Muscle layer of colon (tissue), 2 donors: Measurements from ENCODE around the gene DPF3.

Experiments
- H3K27ac ChIP-seq: one replicate; pipeline ENCODE4 v1.7.0; 2013; ENCODE audit warnings: low read depth, mild to moderate bottlenecking, low read length, moderate library complexity
- H3K27me3 ChIP-seq, 2 donors: one replicate each; pipeline ENCODE4 v1.7.0; 2013; ENCODE audit warnings: low read length in 2 of 2, mild to moderate bottlenecking in 2 of 2; ENCODE audit not compliant: insufficient read depth in 2 of 2, control insufficient read depth in 1 of 2
- H3K36me3 ChIP-seq: one replicate; pipeline ENCODE4 v1.7.0; 2013; ENCODE audit warnings: mild to moderate bottlenecking, low read length; ENCODE audit not compliant: insufficient read depth
- H3K4me1 ChIP-seq: one replicate; pipeline ENCODE4 v1.7.0; 2013; ENCODE audit warnings: mild to moderate bottlenecking, low read length; ENCODE audit not compliant: insufficient read depth
- H3K4me3 ChIP-seq, 2 donors: one replicate each; pipeline ENCODE4 v1.7.0; 2013; ENCODE audit warnings: low read length in 2 of 2, low read depth in 1 of 2, mild to moderate bottlenecking in 1 of 2, moderate library complexity in 1 of 2
- H3K9ac ChIP-seq: one replicate; pipeline ENCODE4 v1.7.0; 2013; ENCODE audit warnings: low read length
- H3K9me3 ChIP-seq: one replicate; pipeline ENCODE4 v1.7.0; 2013; ENCODE audit warnings: mild to moderate bottlenecking, low read length
- donor health status: abdominal sarcoma.
- donor health status: Adenocarcinoma of cecum.

The DPF3 gene

GRCh38 chr14:72810201-72810600, 83.7 kb downstream of the DPF3 start:
- H3K36me3 ChIP-seq = no peaks in the 10 kb centered on the region
- no peaks in the 10 kb centered on the region for H3K9me3 ChIP-seq
- H3K4me3 ChIP-seq = no peak overlapping the region
- no peak overlapping the region for H3K27ac ChIP-seq
- no peak overlapping the region for H3K9ac ChIP-seq
- H3K27me3 ChIP-seq = no peaks in the 10 kb centered on the region
- H3K4me1 ChIP-seq = peaks cover 13% of the 10 kb centered on the region

- H3K27ac ChIP-seq = no peak overlapping the region
Measured at GRCh38 chr14:72809063-72809462, 84.8 kb downstream of the DPF3 start.

GRCh38 chr14:72808564-72808963, 85.3 kb downstream of the DPF3 start:
- no peak overlapping the region for H3K4me3 ChIP-seq
- H3K27me3 ChIP-seq = no peaks in the 10 kb centered on the region
- H3K9ac ChIP-seq = no peak overlapping the region
- H3K9me3 ChIP-seq = no peaks in the 10 kb centered on the region
- peaks cover 13% of the 10 kb centered on the region for H3K4me1 ChIP-seq
- peak overlapping the region; percentile 25 for H3K27ac ChIP-seq
- H3K36me3 ChIP-seq = no peaks in the 10 kb centered on the region

More at GRCh38 chr14:72809063-72809462, 84.8 kb downstream of the DPF3 start:
- H3K9ac ChIP-seq = no peak overlapping the region
- H3K4me3 ChIP-seq = no peak overlapping the region
- H3K9me3 ChIP-seq = no peaks in the 10 kb centered on the region
- H3K27me3 ChIP-seq = no peaks in the 10 kb centered on the region
- H3K4me1 ChIP-seq = peaks cover 13% of the 10 kb centered on the region
- H3K36me3 ChIP-seq = no peaks in the 10 kb centered on the region

- no peak overlapping the region for H3K27ac ChIP-seq
- no peaks in the 10 kb centered on the region for H3K27me3 ChIP-seq
- no peak overlapping the region for H3K4me3 ChIP-seq
- no peaks in the 10 kb centered on the region for H3K9me3 ChIP-seq
- no peaks in the 10 kb centered on the region for H3K4me1 ChIP-seq
- H3K36me3 ChIP-seq = no peaks in the 10 kb centered on the region
- no peak overlapping the region for H3K9ac ChIP-seq
Measured at GRCh38 chr14:72802588-72802946, 91.3 kb downstream of the DPF3 start.

GRCh38 chr14:72801836-72802587, 91.9 kb downstream of the DPF3 start:
- H3K36me3 ChIP-seq = no peaks in the 10 kb centered on the region
- no peak overlapping the region for H3K4me3 ChIP-seq
- H3K9ac ChIP-seq = no peak overlapping the region
- no peaks in the 10 kb centered on the region for H3K27me3 ChIP-seq
- H3K9me3 ChIP-seq = no peaks in the 10 kb centered on the region
- H3K4me1 ChIP-seq = no peaks in the 10 kb centered on the region
- H3K27ac ChIP-seq = no peak overlapping the region

GRCh38 chr14:72801381-72801812, 92.5 kb downstream of the DPF3 start:
- Histone ChIP-seq H3K4me3 (no peak overlapping the region), H3K9ac (no peak overlapping the region), H3K9me3 (no peaks in the 10 kb centered on the region), H3K36me3 (no peaks in the 10 kb centered on the region), H3K27me3 (no peaks in the 10 kb centered on the region), H3K27ac (no peak overlapping the region), H3K4me1 (no peaks in the 10 kb centered on the region)

- no peaks in the 10 kb centered on the region for H3K9me3 ChIP-seq
- no peaks in the 10 kb centered on the region for H3K27me3 ChIP-seq
- no peak overlapping the region for H3K9ac ChIP-seq
- no peaks in the 10 kb centered on the region for H3K4me1 ChIP-seq
- H3K36me3 ChIP-seq = no peaks in the 10 kb centered on the region
- H3K4me3 ChIP-seq = no peak overlapping the region
- no peak overlapping the region for H3K27ac ChIP-seq
Measured at GRCh38 chr14:72800848-72801370, 93.0 kb downstream of the DPF3 start.

- H3K4me3 ChIP-seq = no peak overlapping the region
- H3K27me3 ChIP-seq = no peaks in the 10 kb centered on the region
- H3K9ac ChIP-seq = no peak overlapping the region
Measured at GRCh38 chr14:72800296-72800695, 93.6 kb downstream of the DPF3 start.

GRCh38 chr14:72796935-72797334, 97.0 kb downstream of the DPF3 start:
- no peaks in the 10 kb centered on the region for H3K4me1 ChIP-seq
- H3K27ac ChIP-seq = no peak overlapping the region
- no peaks in the 10 kb centered on the region for H3K36me3 ChIP-seq
- H3K9ac ChIP-seq = no peak overlapping the region
- H3K9me3 ChIP-seq = no peaks in the 10 kb centered on the region
- H3K4me3 ChIP-seq = no peak overlapping the region
- no peaks in the 10 kb centered on the region for H3K27me3 ChIP-seq

More at GRCh38 chr14:72800296-72800695, 93.6 kb downstream of the DPF3 start:
- H3K27ac ChIP-seq = no peak overlapping the region
- H3K4me1 ChIP-seq = no peaks in the 10 kb centered on the region
- H3K36me3 ChIP-seq = no peaks in the 10 kb centered on the region
- H3K9me3 ChIP-seq = no peaks in the 10 kb centered on the region

GRCh38 chr14:72793156-72793939, 100.6 kb downstream of the DPF3 start:
- no peak overlapping the region for H3K27ac ChIP-seq
- no peak overlapping the region for H3K4me3 ChIP-seq
- H3K4me1 ChIP-seq = no peaks in the 10 kb centered on the region
- no peak overlapping the region for H3K9ac ChIP-seq
- H3K36me3 ChIP-seq = no peaks in the 10 kb centered on the region
- no peaks in the 10 kb centered on the region for H3K9me3 ChIP-seq
- H3K27me3 ChIP-seq = no peaks in the 10 kb centered on the region

- no peak overlapping the region for H3K27ac ChIP-seq
- no peaks in the 10 kb centered on the region for H3K4me1 ChIP-seq
- no peak overlapping the region for H3K4me3 ChIP-seq
- no peaks in the 10 kb centered on the region for H3K9me3 ChIP-seq
- no peaks in the 10 kb centered on the region for H3K36me3 ChIP-seq
- no peaks in the 10 kb centered on the region for H3K27me3 ChIP-seq
- no peak overlapping the region for H3K9ac ChIP-seq
Measured at GRCh38 chr14:72792051-72792788, 101.7 kb downstream of the DPF3 start.
